Measurements from ENCODE around the gene GRM8.

Gene GRM8

GRCh38 chr7:127230192-127230925, 22.4 kb downstream of the GRM8 start:
- no peak for DNase-seq (ENCODE audit: low spot score)

- no peak for DNase-seq (ENCODE audit: low spot score)
Measured at GRCh38 chr7:127226685-127227374, 25.9 kb downstream of the GRM8 start.

DNA sequence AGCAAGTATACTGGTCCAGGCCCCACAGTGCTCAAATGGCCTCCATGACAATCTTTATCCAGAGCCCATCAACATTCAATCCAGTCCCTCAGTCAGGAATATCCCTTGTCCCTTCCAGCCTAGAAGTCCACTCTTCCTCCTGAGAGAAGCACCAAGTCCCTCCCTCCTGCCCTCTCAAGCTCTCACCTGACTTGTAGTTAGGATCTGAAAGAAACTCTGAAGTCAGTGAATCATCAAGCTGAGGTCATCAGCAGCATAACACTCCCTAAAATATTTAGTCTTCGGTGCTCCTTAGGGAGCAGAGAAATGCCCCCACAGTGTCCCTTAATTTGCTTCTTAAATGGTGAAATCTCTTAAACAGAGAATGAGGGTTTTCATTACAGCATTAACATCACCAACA, 31.0 kb downstream of the GRM8 start:
- DNase-seq (ENCODE audit: low spot score): no peak

GRCh38 chr7:127214956-127215718, 37.6 kb downstream of the GRM8 start:
- DNase-seq (ENCODE audit: low spot score): no peak

DNA sequence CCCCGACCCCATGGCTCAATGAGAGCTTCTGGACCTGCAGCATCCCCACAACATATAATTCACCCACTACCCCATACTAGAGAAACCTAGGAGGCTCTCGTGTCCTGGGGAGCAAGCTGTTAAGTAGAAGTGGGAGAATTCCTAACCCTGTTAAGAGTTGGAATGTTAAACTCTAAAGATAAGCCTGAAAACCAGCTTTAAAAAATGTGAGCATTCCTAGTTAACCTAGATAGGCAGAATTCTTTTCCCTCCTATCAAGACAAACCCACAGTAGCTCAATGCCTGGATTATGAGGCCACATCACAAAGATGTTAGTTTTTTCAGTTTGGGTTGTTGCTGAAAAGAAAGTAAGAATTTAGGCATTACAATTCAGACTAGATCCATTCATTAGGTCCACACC, 42.9 kb downstream of the GRM8 start:
- DNase-seq (ENCODE audit: low spot score): no peak

GRCh38 chr7:127208860-127209259, 43.9 kb downstream of the GRM8 start:
- no peak for DNase-seq (ENCODE audit: low spot score)

GRCh38 chr7:127208351-127208750, 44.4 kb downstream of the GRM8 start:
- DNase-seq (ENCODE audit: low spot score): no peak

- no peak for DNase-seq (ENCODE audit: low spot score)
Measured at GRCh38 chr7:127207806-127208205, 44.9 kb downstream of the GRM8 start.

GRCh38 chr7:127207230-127207629, 45.5 kb downstream of the GRM8 start:
- DNase-seq (ENCODE audit: low spot score): peak; percentile 5

DNA sequence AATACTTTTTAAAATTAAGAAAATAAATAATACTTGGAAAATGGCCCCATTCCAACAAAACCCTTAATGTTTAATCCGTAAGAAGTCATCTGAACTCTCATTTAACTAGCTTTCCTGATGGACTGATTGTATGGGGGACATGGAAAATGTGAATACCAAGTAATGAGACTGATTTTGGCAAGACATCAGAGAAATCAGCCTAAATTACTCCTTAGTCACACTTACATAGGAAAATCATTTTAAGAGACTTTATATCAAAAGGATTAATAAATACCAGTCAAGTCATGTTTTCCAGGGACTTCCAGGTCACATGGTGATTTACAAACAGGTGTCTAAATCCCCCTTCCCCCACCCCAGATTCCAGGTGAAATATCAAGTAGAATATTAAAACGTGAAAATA, 58.2 kb downstream of the GRM8 start:
- DNase-seq (ENCODE audit: low spot score): no peak

- no peak for DNase-seq (ENCODE audit: low spot score)
Measured at GRCh38 chr7:127189886-127190285, 62.9 kb downstream of the GRM8 start.

- DNase-seq (ENCODE audit: low spot score): no peak
Measured at GRCh38 chr7:127189074-127189473, 63.7 kb downstream of the GRM8 start.

DNA sequence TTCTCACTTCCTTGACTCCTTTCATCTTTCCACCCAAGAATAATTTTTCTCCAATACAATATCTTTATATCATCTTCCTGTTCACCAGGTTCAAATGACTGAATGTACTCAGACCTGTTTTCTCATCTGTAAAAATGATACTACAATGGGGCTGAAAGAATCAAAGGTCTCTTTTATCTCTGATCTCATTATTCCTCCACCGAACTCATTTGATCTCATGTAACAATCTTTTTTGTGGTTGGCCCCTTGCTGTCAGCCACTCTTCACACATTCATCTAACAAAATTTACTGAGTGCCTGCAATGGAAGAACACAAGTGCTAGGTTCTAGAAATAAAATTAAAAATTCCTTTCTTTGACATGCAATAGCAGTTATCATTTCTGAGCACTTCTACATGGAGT, 65.0 kb downstream of the GRM8 start:
- no peak for DNase-seq (ENCODE audit: low spot score)

DNA sequence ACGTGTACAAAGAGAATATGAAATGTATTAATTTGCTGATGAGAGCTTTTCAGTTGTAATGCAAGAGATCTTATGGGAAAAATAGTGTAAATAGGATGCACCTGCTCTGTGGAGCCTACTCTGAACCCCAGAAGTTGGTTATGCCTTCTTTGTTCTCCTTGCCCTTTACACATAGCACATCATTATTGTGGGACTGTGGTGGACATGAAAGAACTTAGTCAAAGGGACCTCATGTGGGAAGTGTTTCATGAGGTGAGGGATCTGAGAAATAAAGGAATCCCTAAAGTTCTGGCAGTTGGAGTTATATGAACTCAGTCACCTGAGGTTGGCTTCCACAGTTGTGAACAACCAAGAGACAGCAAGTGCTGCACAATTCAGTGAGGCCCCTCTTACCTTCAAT, 66.1 kb downstream of the GRM8 start:
- no peak for DNase-seq (ENCODE audit: low spot score)

DNA sequence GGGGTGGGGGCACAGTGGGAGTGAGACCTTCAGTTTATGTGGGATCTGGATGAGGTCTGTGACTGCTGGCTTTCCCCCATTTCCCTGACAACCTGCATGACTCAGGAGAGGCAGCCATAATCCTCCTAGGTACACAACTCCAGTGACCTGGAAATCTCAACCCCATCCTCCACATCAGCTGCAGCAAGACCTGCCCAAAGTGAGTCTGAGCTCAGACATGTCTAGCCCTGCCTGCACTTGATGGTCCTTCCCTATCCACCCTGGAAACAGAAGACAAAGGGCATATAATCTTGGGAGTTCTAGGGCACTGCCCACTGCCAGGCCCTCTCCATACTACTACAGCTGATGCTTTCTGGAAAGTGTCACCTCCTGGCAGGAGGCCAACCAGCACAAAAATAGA, 75.6 kb downstream of the GRM8 start:
- DNase-seq (ENCODE audit: low spot score): no peak

DNA sequence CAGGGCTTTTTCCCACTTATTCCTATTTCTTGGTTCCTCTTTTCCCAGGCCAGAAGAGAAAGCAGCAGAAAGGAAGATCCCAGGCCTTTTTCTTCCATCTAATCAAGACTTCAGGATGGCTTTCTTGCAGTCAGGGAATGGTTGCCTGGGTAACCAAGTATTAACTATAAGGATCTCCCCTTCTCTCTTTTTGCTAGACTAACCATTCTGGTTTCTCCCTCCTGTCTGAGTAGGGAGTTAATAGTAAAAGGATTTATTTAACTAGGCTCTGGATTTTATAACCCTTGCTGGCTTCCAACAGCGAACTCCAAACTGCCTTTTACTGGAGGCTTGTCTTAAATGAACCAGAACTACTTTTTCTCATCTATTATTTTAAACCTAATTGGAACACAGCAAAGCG, 90.4 kb downstream of the GRM8 start:
- DNase-seq (ENCODE audit: low spot score): no peak

- peak; percentile 2 for DNase-seq (ENCODE audit: low spot score)
Measured at GRCh38 chr7:127158659-127159058, 94.1 kb downstream of the GRM8 start.

- no peak for DNase-seq (ENCODE audit: low spot score)
Measured at GRCh38 chr7:127154958-127155357, 97.8 kb downstream of the GRM8 start.

DNA sequence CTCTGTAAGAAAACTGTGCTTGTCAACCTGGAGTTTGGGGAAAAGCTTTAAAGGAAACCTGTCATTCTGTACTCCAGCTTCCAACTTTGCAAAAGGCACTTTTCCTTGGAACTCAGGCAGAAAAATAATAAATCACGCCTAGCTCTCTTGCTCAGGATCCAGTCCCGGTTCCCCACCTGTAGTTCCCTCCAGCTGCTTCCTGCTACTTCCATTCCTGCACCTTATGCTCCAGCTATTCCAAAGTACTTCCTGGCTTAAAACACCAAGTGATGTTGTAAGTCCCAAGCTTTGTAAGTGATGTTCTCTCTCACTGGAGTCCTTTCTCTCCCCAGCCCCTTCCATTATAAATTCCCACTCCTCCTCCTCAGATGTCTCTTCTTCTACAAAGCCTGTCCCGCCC, 98.6 kb downstream of the GRM8 start:
- no peak for DNase-seq (ENCODE audit: low spot score)

GRCh38 chr7:127153315-127153714, 99.4 kb downstream of the GRM8 start:
- no peak for DNase-seq (ENCODE audit: low spot score)

- no peak for DNase-seq (ENCODE audit: low spot score)
Measured at GRCh38 chr7:127152423-127152822, 100.3 kb downstream of the GRM8 start.

DNA sequence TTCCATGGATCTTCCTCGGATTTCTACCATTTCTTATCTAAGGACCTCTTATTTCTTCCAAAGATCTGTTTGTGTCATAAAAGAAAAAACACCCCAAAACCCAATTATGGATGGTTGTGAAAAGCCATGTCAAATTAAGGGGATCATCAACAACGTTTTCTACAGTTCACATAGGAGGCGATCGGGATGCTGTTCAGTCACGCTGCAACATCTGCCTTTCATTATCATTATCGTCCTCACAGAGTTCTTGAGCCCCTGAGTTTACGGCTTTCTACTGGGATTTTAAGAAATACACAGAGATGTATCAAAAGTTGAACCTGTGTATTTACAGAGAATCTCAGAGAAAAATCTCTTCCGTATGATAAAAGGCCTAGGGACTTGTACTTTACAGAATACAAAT, 101.4 kb downstream of the GRM8 start:
- DNase-seq (ENCODE audit: low spot score): no peak

- no peak for DNase-seq (ENCODE audit: low spot score)
Measured at GRCh38 chr7:127150543-127150942, 102.2 kb downstream of the GRM8 start.
